GM12864 (cell line): ENCODE measurements around the gene CCDC174.

ENCODE experiments used
- DNase-seq: peaks from one replicate; pipeline ENCODE4 v3.0.0-alpha.2; 2011; ENCODE audit warnings: low read depth
- H3K4me3 ChIP-seq: 2 replicates; pipeline ENCODE4 v1.5.1; 2011; ENCODE audit warnings: mild to moderate bottlenecking, low read depth, low read length, control low read depth
- TF ChIP-seq, protein P1 (sequence below): IDR thresholded peaks from 2 replicates; pipeline ENCODE4 v1.5.1; 2011; ENCODE audit warnings: low read depth, mild to moderate bottlenecking, moderate library complexity, low read length, control low read depth, inconsistent platforms; ENCODE audit errors: missing control alignments

The CCDC174 gene

DNA sequence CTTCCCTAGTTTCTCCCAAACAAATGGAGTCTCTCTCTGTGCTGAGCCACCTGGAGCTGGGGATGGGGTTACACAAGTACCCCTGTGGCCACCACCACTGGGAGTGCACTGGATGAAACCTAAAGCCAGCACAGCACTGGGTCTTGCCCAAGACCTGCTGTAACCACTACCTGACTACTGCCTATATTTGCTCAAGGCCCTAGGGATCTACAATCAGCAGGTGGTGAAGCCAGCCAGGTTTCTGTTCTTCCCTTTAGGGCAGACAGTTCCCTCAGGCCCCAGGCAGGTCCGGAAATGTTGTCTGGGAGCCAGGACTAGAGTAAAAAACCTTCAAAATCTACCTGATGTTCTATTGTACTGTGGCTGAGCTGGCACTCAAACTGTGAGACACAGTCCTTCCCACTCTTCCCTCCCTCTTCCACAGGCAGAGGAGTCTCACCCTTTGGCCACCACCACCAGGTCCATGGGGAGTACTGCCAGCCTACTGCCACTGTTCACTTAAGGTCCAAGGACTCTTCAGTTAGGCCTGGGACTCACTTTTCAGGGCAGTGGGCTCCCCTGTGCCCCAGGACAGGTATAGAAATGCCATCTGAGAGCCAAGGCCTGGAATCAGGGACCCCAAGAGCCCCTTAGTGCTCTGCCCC lies 47.2 kb downstream of the CCDC174 start:
- H3K4me3 ChIP-seq, result no peak overlapping the region
- TF ChIP-seq, protein P1, sequence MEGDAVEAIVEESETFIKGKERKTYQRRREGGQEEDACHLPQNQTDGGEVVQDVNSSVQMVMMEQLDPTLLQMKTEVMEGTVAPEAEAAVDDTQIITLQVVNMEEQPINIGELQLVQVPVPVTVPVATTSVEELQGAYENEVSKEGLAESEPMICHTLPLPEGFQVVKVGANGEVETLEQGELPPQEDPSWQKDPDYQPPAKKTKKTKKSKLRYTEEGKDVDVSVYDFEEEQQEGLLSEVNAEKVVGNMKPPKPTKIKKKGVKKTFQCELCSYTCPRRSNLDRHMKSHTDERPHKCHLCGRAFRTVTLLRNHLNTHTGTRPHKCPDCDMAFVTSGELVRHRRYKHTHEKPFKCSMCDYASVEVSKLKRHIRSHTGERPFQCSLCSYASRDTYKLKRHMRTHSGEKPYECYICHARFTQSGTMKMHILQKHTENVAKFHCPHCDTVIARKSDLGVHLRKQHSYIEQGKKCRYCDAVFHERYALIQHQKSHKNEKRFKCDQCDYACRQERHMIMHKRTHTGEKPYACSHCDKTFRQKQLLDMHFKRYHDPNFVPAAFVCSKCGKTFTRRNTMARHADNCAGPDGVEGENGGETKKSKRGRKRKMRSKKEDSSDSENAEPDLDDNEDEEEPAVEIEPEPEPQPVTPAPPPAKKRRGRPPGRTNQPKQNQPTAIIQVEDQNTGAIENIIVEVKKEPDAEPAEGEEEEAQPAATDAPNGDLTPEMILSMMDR, result no peak
- DNase-seq, result no peak

DNA sequence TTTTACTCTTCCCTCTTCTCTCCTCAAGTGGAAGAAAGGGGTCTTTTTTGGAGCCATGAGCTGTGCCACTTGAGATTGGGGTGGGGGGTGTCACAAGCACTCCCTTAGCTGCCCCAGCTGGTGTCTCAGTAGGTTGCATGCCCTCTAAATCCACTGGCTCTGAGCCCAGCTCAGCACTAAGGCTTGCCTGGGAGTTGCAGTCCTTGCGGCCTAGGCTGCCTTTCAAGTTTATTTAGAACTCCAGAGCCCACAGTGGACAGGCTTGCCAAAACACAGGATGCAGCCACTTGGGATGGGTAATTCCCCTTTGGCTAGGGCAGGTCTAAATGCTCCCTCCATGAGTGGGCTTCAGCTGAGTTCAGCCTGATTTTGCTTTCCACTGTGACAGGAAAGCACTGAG lies 48.1 kb downstream of the CCDC174 start:
- no peak overlapping the region for H3K4me3 ChIP-seq
- DNase-seq, result no peak
- TF ChIP-seq, protein P1, result no peak

DNA sequence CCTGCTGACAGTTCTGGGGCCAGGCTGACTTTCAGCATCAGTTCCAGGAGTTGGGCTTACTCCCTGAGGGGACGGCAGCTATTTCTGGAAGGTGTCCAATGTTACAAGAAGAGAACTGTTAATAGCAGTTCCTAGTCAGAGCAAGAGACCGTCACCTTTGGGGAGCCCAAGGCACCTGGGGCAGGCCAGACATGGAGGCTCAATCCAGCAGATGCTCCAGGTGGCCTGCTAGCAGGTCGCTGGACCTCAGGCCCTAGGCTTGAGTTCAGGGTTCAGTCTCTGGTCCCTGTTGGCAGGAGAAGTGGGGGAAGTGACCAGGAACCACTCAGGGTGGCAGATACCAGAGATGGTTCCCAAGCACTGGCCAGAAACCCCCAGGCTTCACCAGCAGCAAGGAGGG lies 49.3 kb downstream of the CCDC174 start:
- TF ChIP-seq, protein P1, result no peak
- DNase-seq, result no peak
- no peak overlapping the region for H3K4me3 ChIP-seq

- H3K4me3 ChIP-seq, result no peak overlapping the region
- DNase-seq, result no peak
- TF ChIP-seq, protein P1, result no peak
These were observed 50.1 kb downstream of the CCDC174 start for GRCh38 chr3:14701676-14702075.

DNA sequence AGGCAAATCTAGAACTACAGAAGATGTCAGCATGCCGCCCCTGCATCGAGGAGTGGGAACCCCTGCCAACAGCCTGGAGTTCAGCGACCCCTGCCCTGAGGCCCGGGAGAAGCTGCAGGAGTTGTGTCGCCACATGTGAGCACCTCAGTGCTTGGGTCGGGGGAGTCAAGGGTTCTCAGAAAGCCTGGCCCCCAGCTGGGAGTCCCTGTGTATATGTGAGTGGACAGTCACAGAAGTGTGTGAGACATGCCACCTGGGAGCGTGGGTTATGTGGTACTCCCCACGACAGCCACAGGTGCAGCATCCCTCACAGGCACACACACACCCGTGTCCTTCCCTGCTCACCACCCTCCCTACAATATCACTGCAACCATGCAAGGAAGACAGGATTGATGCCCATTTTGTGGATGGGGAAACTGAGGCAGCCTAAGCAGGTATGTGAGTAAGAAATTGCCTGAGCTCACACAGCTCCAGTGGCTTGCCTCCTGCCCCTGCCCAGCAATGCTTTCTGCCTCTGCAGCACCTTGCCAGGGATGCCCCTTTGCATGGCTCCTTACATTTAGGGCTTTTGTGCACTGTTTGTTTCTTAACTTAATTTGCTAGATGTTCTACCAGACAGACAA lies 51.7 kb downstream of the CCDC174 start:
- no peak for DNase-seq
- no peak overlapping the region for H3K4me3 ChIP-seq
- TF ChIP-seq, protein P1, result no peak

DNA sequence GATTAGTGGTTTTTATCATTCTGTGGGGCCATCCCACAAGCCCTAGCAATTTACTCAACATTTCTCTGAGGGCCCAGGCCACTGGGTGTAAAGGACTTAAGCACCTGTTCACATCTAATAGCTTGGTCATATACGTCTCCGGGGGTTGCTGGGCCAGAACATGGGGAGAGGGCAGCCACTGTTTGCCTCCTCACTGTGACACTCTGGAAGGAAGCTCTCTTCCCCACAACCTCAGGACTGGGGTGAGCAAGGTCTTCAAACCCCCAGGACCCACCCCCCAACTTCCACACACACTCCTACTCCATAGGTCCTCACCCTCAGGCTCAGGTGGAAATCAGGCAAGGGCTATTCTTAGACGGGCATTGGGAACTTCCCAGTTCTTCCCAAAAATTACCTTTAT lies 52.2 kb downstream of the CCDC174 start:
- TF ChIP-seq, protein P1, result no peak
- H3K4me3 ChIP-seq, result no peak overlapping the region
- no peak for DNase-seq

DNA sequence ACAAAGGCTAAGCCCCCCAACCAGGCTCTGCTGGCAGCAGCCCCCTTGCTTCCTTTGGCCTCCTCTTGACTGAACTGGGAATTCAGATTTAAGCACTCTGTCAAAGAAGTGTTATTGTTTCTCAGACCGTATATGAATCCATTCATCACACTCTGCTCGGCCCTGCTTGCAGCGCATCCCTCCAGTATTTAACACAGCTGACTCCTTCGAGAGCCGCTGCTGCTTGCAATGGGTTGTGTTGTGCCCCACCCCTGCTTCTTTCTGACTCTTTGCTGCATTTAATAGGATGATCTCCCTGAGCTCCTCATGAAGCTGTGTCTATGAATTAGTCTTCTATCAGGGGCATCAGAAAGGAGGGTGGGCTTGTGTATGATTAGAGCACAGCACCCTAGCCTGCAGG lies 54.5 kb downstream of the CCDC174 start:
- H3K4me3 ChIP-seq, result no peak overlapping the region
- TF ChIP-seq, protein P1, result no peak
- DNase-seq, result no peak
